H1 (cell line): Measurements from ENCODE around the gene HOMER1. TPM values are rescaled to one million over a fixed set of nuclear protein-coding genes. Genes with fewer than 3 reads are reported as not detected.

ENCODE experiments used
- CTCF ChIA-PET: fragments of 300-600 bp; sonication (Branson Sonifier 250); formaldehyde crosslinking; loops from one replicate; lab custom pipeline; 2021; ENCODE audit not compliant: partially characterized antibody; lab: Charles Lee
- POLR2A ChIA-PET: fragments of 300-600 bp; sonication (Branson Sonifier 250); formaldehyde crosslinking; loops from one replicate; lab custom pipeline; 2021; ENCODE audit warnings: inconsistent platforms; ENCODE audit not compliant: partially characterized antibody; lab: Charles Lee
- DNase-seq, 2 experiments: peaks; one replicate each; pipeline versions ENCODE4 v3.0.0 to v3.0.0-alpha.2; 2010 to 2022; ENCODE audit warnings: low spot score in 2 of 2, low read depth in 1 of 2, mixed read lengths in 1 of 2
- FAIRE-seq: peaks from 2 replicates; lab custom pipeline; 2011; peaks lifted over from hg19 to GRCh38; lab: Jason Lieb, UNC
- H2AFZ ChIP-seq: 2 replicates; pipeline ENCODE4 v1.8.1; 2012; ENCODE audit warnings: low read length, inconsistent platforms
- H2AK5ac ChIP-seq: 2 replicates; pipeline ENCODE4 v1.6.1; 2013; ENCODE audit warnings: low read depth, low read length
- H2BK120ac ChIP-seq: replicated peaks from 2 replicates; pipeline ENCODE3; 2013; ENCODE audit warnings: low read depth, low read length, inconsistent platforms
- H2BK12ac ChIP-seq: 2 replicates; pipeline ENCODE4 v1.6.1; 2013; ENCODE audit warnings: low read depth, low read length
- H2BK15ac ChIP-seq: 2 replicates; pipeline ENCODE4 v1.6.1; 2013; ENCODE audit warnings: low read length
- H2BK20ac ChIP-seq: 2 replicates; pipeline ENCODE4 v1.6.1; 2013; ENCODE audit warnings: low read length
- H2BK5ac ChIP-seq: 2 replicates; pipeline ENCODE4 v1.6.1; 2013; ENCODE audit warnings: low read depth, low read length
- H3K14ac ChIP-seq: 2 replicates; pipeline ENCODE4 v1.6.1; 2013; ENCODE audit warnings: inconsistent platforms; ENCODE audit not compliant: insufficient read length
- H3K18ac ChIP-seq: 2 replicates; pipeline ENCODE4 v1.6.1; 2013; ENCODE audit warnings: low read length; ENCODE audit errors: extremely low read depth
- H3K23ac ChIP-seq: 2 replicates; pipeline ENCODE4 v1.6.1; 2013; ENCODE audit warnings: inconsistent platforms; ENCODE audit not compliant: insufficient read length
- H3K23me2 ChIP-seq: 2 replicates; pipeline ENCODE4 v1.6.1; 2013; ENCODE audit warnings: low read depth, low read length
- H3K27ac ChIP-seq: 2 replicates; pipeline ENCODE4 v1.6.1; 2011; ENCODE audit warnings: low read depth, low read length, inconsistent platforms
- H3K27me3 ChIP-seq, 4 experiments: replicated peaks in 1 of 4; 1 replicate in 1 of 4; 2 replicates in 3 of 4; pipeline versions ENCODE4 v1.6.1 to v1.8.1; 2011 to 2013; ENCODE audit warnings: low read length in 3 of 4, mild to moderate bottlenecking in 3 of 4, inconsistent platforms in 2 of 4, mixed read lengths in 2 of 4, moderate library complexity in 1 of 4; ENCODE audit not compliant: control insufficient read depth in 3 of 4, insufficient read depth in 3 of 4; ENCODE audit errors: extremely low read depth in 1 of 4
- H3K36me3 ChIP-seq, 4 experiments: 2 replicates each; pipeline versions ENCODE4 v1.6.1 to v1.8.1; 2011 to 2013; ENCODE audit warnings: mild to moderate bottlenecking in 4 of 4, low read length in 3 of 4, moderate library complexity in 2 of 4, control low read depth in 1 of 4, inconsistent platforms in 1 of 4; ENCODE audit not compliant: insufficient read depth in 4 of 4, control insufficient read depth in 2 of 4
- H3K4ac ChIP-seq: replicated peaks from 2 replicates; pipeline ENCODE3; 2013; ENCODE audit warnings: low read length, low read depth, mixed read lengths, inconsistent platforms; ENCODE audit not compliant: insufficient read length
- H3K4me1 ChIP-seq, 4 experiments: replicated peaks in 1 of 4; 1 replicate in 1 of 4; 2 replicates in 3 of 4; pipeline versions ENCODE4 v1.6.1 to v1.8.1; 2011 to 2013; ENCODE audit warnings: low read length in 3 of 4, inconsistent platforms in 2 of 4, mixed read lengths in 1 of 4; ENCODE audit not compliant: insufficient read depth in 4 of 4, control insufficient read depth in 3 of 4
- H3K4me2 ChIP-seq, 2 experiments: 2 replicates each; pipeline versions ENCODE4 v1.6.1 to v1.8.1; 2011 to 2013; ENCODE audit warnings: low read depth in 2 of 2, low read length in 2 of 2, control low read depth in 1 of 2, inconsistent platforms in 1 of 2, mild to moderate bottlenecking in 1 of 2; ENCODE audit not compliant: insufficient read depth in 1 of 2
- H3K4me3 ChIP-seq, 4 experiments: fragments of 200-600, 300-600 bp in 1 of 4; sonication (generic), shearing (Covaris generic), sonication (Bioruptor Twin) in 1 of 4; 2 replicates each; pipeline versions ENCODE4 v1.5.1 to v1.8.1; 2011 to 2016; ENCODE audit warnings: low read length in 4 of 4, low read depth in 3 of 4, control low read depth in 2 of 4, inconsistent platforms in 2 of 4, mild to moderate bottlenecking in 2 of 4, mixed read lengths in 1 of 4, moderate library complexity in 1 of 4; ENCODE audit not compliant: insufficient read depth in 2 of 4; ENCODE audit errors: extremely low read depth in 1 of 4
- H3K56ac ChIP-seq: replicated peaks from 2 replicates; pipeline ENCODE3; 2013; ENCODE audit warnings: low read depth, mild to moderate bottlenecking, mixed read lengths, low read length, inconsistent platforms; ENCODE audit not compliant: insufficient read length
- H3K79me1 ChIP-seq: 2 replicates; pipeline ENCODE4 v1.6.1; 2013; ENCODE audit warnings: low read depth, low read length, control low read depth
- H3K79me2 ChIP-seq, 2 experiments: 2 replicates each; pipeline versions ENCODE4 v1.6.1 to v1.8.1; 2012 to 2013; ENCODE audit warnings: low read length in 2 of 2, mild to moderate bottlenecking in 2 of 2, inconsistent platforms in 1 of 2; ENCODE audit not compliant: insufficient read depth in 2 of 2, control insufficient read depth in 1 of 2
- H3K9ac ChIP-seq, 4 experiments: replicated peaks in 1 of 4; 1 replicate in 1 of 4; 2 replicates in 3 of 4; pipeline versions ENCODE4 v1.6.1 to v1.8.1; 2011 to 2013; ENCODE audit warnings: low read depth in 3 of 4, low read length in 3 of 4, control low read depth in 2 of 4, mild to moderate bottlenecking in 2 of 4, moderate library complexity in 2 of 4, inconsistent platforms in 1 of 4; ENCODE audit errors: extremely low read depth in 1 of 4
- H3K9me3 ChIP-seq, 2 experiments: 2 replicates each; pipeline versions ENCODE4 v1.6.1 to v1.8.1; 2012 to 2013; ENCODE audit warnings: mild to moderate bottlenecking in 2 of 2, moderate library complexity in 2 of 2, control low read depth in 1 of 2, inconsistent platforms in 1 of 2, low read depth in 1 of 2, low read length in 1 of 2, mixed read lengths in 1 of 2; ENCODE audit not compliant: insufficient read depth in 2 of 2
- H4K20me1 ChIP-seq, 2 experiments: replicated peaks in 1 of 2; 2 replicates each; pipeline versions ENCODE3 to v1.8.1; 2011 to 2013; ENCODE audit warnings: inconsistent platforms in 2 of 2, low read length in 2 of 2, mild to moderate bottlenecking in 1 of 2; ENCODE audit not compliant: insufficient read depth in 2 of 2, control insufficient read depth in 1 of 2
- H4K5ac ChIP-seq: 2 replicates; pipeline ENCODE4 v1.6.1; 2013; ENCODE audit warnings: low read length, low read depth, mixed read lengths, inconsistent platforms; ENCODE audit not compliant: insufficient read length
- H4K8ac ChIP-seq: 2 replicates; pipeline ENCODE4 v1.8.0; 2013; ENCODE audit warnings: mild to moderate bottlenecking, moderate library complexity, low read length, inconsistent platforms; ENCODE audit not compliant: insufficient read depth; ENCODE audit errors: extremely low read depth
- H4K91ac ChIP-seq: replicated peaks from 2 replicates; pipeline ENCODE3; 2013; ENCODE audit warnings: low read length, mixed read lengths, inconsistent platforms; ENCODE audit not compliant: insufficient read length
- ATF3 ChIP-seq: IDR thresholded peaks from 2 replicates; pipeline ENCODE4 v1.6.1; 2011; ENCODE audit warnings: low read depth, mild to moderate bottlenecking, low read length; ENCODE audit not compliant: insufficient read depth
- BRCA1 ChIP-seq: IDR thresholded peaks from 2 replicates; pipeline ENCODE4 v1.6.1; 2012; ENCODE audit warnings: low read depth, low read length, improper control_type of control experiment
- NRF1 ChIP-seq: IDR thresholded peaks from 2 replicates; pipeline ENCODE4 v1.6.1; 2011; ENCODE audit warnings: mild to moderate bottlenecking, low read depth, low read length, improper control_type of control experiment
- WGBS, 2 experiments: shearing (Covaris generic) in 1 of 2; methylation state at CpG; one replicate each; pipeline versions ENCODE4 v1.1.6 to v1.1.7; 2013 to 2015; ENCODE audit warnings: low lambda C conversion rate in 2 of 2, mixed read lengths in 2 of 2, inconsistent platforms in 1 of 2, low coverage in 1 of 2, missing lambda C conversion rate in 1 of 2; ENCODE audit not compliant: insufficient replicate concordance in 2 of 2, insufficient coverage in 1 of 2, insufficient read length in 1 of 2; ENCODE audit errors: extremely low coverage in 1 of 2, missing lambda C conversion rate in 1 of 2; 5-methylcytosine and 5-hydroxymethylcytosine counted together
- polyA plus RNA-seq, 7 experiments: library from polyadenylated mRNA; depleted of rRNA in 3 of 7; stranded (reverse) in 5 of 7; unstranded in 2 of 7; fragments of >200 nt in 5 of 7; fragments of 200-250 nt in 2 of 7; gene quantifications; 1 replicate in 5 of 7; 2 replicates in 1 of 7; 4 replicates in 1 of 7; pipeline versions ENCODE4 v1.2.1 to v1.2.3, GENCODE V29; 2011 to 2013; ENCODE audit warnings: missing spikeins in 2 of 7, mixed read lengths in 2 of 7
- total RNA-seq: library from RNA; stranded (reverse); fragmentation: NEBNext Ultra II Directional; extraction: Animal tissue kit (Norgen Biotek cat#: 25700); gene quantifications from 2 replicates; pipeline ENCODE4 v1.2.1, GENCODE V29; 2021

HOMER1 gene
- total and polyA plus RNA-seq, 2 of the 8 experiments (the other 6 are each of a cell fraction or from before 2014, with no cell fraction given), result 6.4 to 57.9 TPM

DNA sequence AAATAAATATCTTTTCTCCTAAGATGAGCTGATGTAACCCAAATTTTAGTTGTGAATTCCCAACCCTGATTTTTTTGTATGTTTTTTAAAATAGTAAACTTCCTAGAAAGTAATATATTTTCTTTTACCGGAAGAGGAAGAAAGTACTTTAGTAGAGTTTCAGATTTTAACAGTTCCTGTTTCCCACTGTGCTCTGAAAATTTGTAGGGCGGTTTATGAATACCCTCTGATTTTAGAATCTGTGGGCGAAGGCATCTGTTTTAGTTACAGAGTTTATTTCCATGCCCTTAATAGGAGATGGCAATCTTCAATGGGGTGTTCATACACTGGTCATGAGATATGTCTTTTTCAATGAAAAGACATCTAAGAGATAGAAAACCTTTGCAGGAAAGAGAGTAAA is 3.7 kb upstream of the HOMER1 start:
- no peak overlapping the region for H4K5ac ChIP-seq
- H2BK120ac ChIP-seq, result no peak overlapping the region
- no peak overlapping the region for H3K9ac ChIP-seq
- H3K23me2 ChIP-seq, result peaks cover 3% of the 10 kb centered on the region
- POLR2A ChIA-PET, result no interaction called here
- TF ChIP-seq ATF3 (no peak), BRCA1 (no peak), NRF1 (no peak)
- H3K4me1 ChIP-seq, result 0 out of 7 replicates have a peak, but pooled peaks cover 0 to 3% (median 0%) of the 10 kb centered on the region in 4 experiments
- H4K8ac ChIP-seq, result no peak overlapping the region
- H3K4me2 ChIP-seq, result no peak overlapping the region
- no peak overlapping the region for H3K4me3 ChIP-seq
- H3K9me3 ChIP-seq, result no peaks in the 10 kb centered on the region
- H2BK5ac ChIP-seq, result no peak overlapping the region
- H3K14ac ChIP-seq, result no peak overlapping the region
- H2AFZ ChIP-seq, result no peak overlapping the region
- H2BK15ac ChIP-seq, result no peak overlapping the region
- DNase-seq (no peak), FAIRE-seq (no peak)
- H2AK5ac ChIP-seq, result no peak overlapping the region
- H3K4ac ChIP-seq, result no peak overlapping the region
- no peak overlapping the region for H4K91ac ChIP-seq
- no peak overlapping the region for H2BK20ac ChIP-seq
- no peak overlapping the region for H2BK12ac ChIP-seq
- H3K79me1 ChIP-seq, result 0 out of 2 replicates have a peak, but pooled peaks cover 2% of the 10 kb centered on the region
- peaks cover 0 to 5% of the 10 kb centered on the region in 2 experiments; a peak in 3 of 4 replicates for H3K79me2 ChIP-seq
- H4K20me1 ChIP-seq, result peaks cover 0 to 2% of the 10 kb centered on the region in 2 experiments
- H3K18ac ChIP-seq, result no peak overlapping the region
- H3K36me3 ChIP-seq, result no peaks in the 10 kb centered on the region
- no peaks in the 10 kb centered on the region for H3K27me3 ChIP-seq
- WGBS, 2 experiments, result 89% methylated on average over 3 of the region's 3 CpGs; no CpG with 5 or more reads in 1 of the 2 experiments
- CTCF ChIA-PET, result interaction anchor here (1.7 kb wide), 1 partner anchor 257 kb away, joined by 5 read pairs; no protein-coding TSS in a partner anchor
- H3K23ac ChIP-seq, result no peak overlapping the region
- no peak overlapping the region for H3K56ac ChIP-seq
- no peak overlapping the region for H3K27ac ChIP-seq
